ENCODE measurements around the gene KDM5A.

DNA sequence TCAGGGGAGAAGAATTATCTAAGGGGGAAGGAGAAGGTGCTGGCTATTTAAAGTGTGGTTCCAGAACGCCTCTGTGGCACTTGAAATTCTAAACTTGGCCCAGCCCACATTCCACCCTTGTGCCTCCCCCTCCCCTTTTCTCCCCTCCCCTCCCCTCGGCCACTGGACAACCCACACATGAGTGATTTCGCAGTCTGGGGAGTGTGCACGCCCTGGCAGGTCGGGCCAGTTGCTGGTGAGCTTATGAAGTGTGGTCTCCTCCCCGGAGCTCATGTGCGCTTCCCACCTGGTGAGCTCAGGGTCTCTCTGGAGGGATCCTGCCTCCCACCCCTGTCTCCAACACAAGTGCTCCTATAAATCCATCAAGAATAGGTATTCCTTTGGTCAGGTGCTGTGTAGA, 126.3 kb downstream of the KDM5A start, which contains the start of gene SLC6A13:
- TF ChIP-seq, protein P1, sequence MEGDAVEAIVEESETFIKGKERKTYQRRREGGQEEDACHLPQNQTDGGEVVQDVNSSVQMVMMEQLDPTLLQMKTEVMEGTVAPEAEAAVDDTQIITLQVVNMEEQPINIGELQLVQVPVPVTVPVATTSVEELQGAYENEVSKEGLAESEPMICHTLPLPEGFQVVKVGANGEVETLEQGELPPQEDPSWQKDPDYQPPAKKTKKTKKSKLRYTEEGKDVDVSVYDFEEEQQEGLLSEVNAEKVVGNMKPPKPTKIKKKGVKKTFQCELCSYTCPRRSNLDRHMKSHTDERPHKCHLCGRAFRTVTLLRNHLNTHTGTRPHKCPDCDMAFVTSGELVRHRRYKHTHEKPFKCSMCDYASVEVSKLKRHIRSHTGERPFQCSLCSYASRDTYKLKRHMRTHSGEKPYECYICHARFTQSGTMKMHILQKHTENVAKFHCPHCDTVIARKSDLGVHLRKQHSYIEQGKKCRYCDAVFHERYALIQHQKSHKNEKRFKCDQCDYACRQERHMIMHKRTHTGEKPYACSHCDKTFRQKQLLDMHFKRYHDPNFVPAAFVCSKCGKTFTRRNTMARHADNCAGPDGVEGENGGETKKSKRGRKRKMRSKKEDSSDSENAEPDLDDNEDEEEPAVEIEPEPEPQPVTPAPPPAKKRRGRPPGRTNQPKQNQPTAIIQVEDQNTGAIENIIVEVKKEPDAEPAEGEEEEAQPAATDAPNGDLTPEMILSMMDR (IDR thresholded peaks at IDR 0.05) = no peak
- TF ChIP-seq POLR2A (IDR thresholded peaks at IDR 0.05) = no peak
